ENCODE data around the gene FES. TPM values are rescaled to one million over a fixed set of nuclear protein-coding genes. Genes with fewer than 3 reads are reported as not detected.

Gene FES
- total and polyA plus RNA-seq, 2 of the 13 experiments (the other 11 are each of a cell fraction or from before 2014, with no cell fraction given), result 4.0 to 9.5 TPM

- no peak for TF ChIP-seq ZNF382 (CRISPR knock-in tag; IDR thresholded peaks at IDR 0.05; ENCODE audit: borderline replicate concordance)
- no peak for TF ChIP-seq ZNF460 (CRISPR knock-in tag; IDR thresholded peaks at IDR 0.05; ENCODE audit: borderline replicate concordance)
These were observed 7.0 kb upstream of the FES start (continued) for GRCh38 chr15:90877315-90877714.

GRCh38 chr15:90877996-90878395 lies 6.3 kb upstream of the FES start:
- FAIRE-seq (no peak), DNase-seq (ENCODE audit: low spot score) (no peak), ATAC-seq (no peak)
- Histone ChIP-seq H3K27me3 (ENCODE audit: control insufficient read depth in 1 of 2, insufficient read depth in 2 of 2, low read length in 2 of 2) (no peaks in the 10 kb centered on the region), H2AFZ (ENCODE audit: low read length) (no peak overlapping the region), H3K9ac (ENCODE audit: insufficient read depth, low read depth, low read length) (no peak overlapping the region), H3K79me2 (ENCODE audit: insufficient read depth, low read length) (peaks cover 2% of the 10 kb centered on the region), H3K27ac (ENCODE audit: extremely low read length, insufficient read depth, low read length) (no peak overlapping the region), H3K9me3 (ENCODE audit: low read length) (no peaks in the 10 kb centered on the region), H4K20me1 (ENCODE audit: insufficient read depth, low read length) (peaks cover 17% of the 10 kb centered on the region; the same call in 1 of the 2 replicates), H3K4me1 (ENCODE audit: insufficient read depth, low read length) (peaks cover 28% of the 10 kb centered on the region), H3K36me3 (replicated peaks in 1 of 2; ENCODE audit: control insufficient read depth in 1 of 2, insufficient read depth in 2 of 2, low read length in 2 of 2) (peaks cover 7 to 43% of the 10 kb centered on the region in 2 experiments; a peak in 4 of 5 replicates), H3K4me2 (ENCODE audit: low read depth, low read length) (no peak overlapping the region), H3K4me3 (replicated peaks in 1 of 3; ENCODE audit: insufficient read depth in 1 of 3, low read depth in 2 of 3, low read length in 3 of 3) (no peak overlapping the region)
- no peak for TF ChIP-seq ZNF263 (CRISPR knock-in tag; IDR thresholded peaks at IDR 0.05)
- TF ChIP-seq TFDP1 (CRISPR knock-in tag; IDR thresholded peaks at IDR 0.05; ENCODE audit: borderline replicate concordance), result no peak
- no peak for TF ChIP-seq TFE3 (CRISPR knock-in tag; IDR thresholded peaks at IDR 0.05)
- TF ChIP-seq ATRX (CRISPR knock-in tag; IDR thresholded peaks at IDR 0.05; ENCODE audit: borderline replicate concordance), result no peak
- TF ChIP-seq ZNF580 (CRISPR knock-in tag; IDR thresholded peaks at IDR 0.05; ENCODE audit: borderline replicate concordance, low read depth), result no peak
- TF ChIP-seq MLLT10 (CRISPR knock-in tag; IDR thresholded peaks at IDR 0.05), result no peak
- TF ChIP-seq ZNF235 (CRISPR knock-in tag; IDR thresholded peaks at IDR 0.05; ENCODE audit: borderline replicate concordance), result no peak
- ChIA-PET CTCF (ENCODE audit: low intra/inter-chr PET ratio, low total read pairs) (no interaction called here), POLR2A (no interaction called here)
- BruUV-seq (replicated peaks), result no TSS peak
- 96% methylated on average over 6 of the region's 14 CpGs for WGBS (ENCODE audit: low lambda C conversion rate)
- in situ Hi-C loops (cut with HindIII; ENCODE audit: extremely low pct_ligation_motif_present, low pct_unique_long_range_greater_than_20kb), result no loop called here
- intact Hi-C loops (cut with micrococcal nuclease; ENCODE audit: unreplicated experiment), result no loop called here

All from HepG2 (cell line).